Measurements from ENCODE around the gene FUT7.

Gene FUT7

GRCh38 chr9:137000177-137000930 is 31.5 kb downstream of the FUT7 start:
- ChIA-PET CTCF (interaction anchor here (0.9 to 2.7 kb wide), 4 partner anchors 19 to 52 kb away, joined by 3 to 25 read pairs (median 5); partner anchors contain the start of gene ABCA2), POLR2A (no interaction called here)
- H3K4me3 ChIP-seq (ENCODE audit: low read depth, low read length) = no peak overlapping the region
- DNase-seq (ENCODE audit: low read depth, low spot score) = peak; percentile 42
- no peak for TF ChIP-seq CTCF (IDR thresholded peaks at IDR 0.05; ENCODE audit: insufficient read depth, low read length, missing control alignments)

- H3K4me3 ChIP-seq (ENCODE audit: low read depth, low read length) = no peak overlapping the region
- no peak for DNase-seq (ENCODE audit: low read depth, low spot score)
Measured at GRCh38 chr9:136997830-136998234, 34.1 kb downstream of the FUT7 start.

GRCh38 chr9:136997371-136997770 is 34.5 kb downstream of the FUT7 start:
- POLR2A ChIA-PET = interaction anchor here (1.6 kb wide), 1 partner anchor 149 kb away, joined by 3 read pairs; no protein-coding TSS in a partner anchor
- no peak overlapping the region for H3K4me3 ChIP-seq (ENCODE audit: low read depth, low read length)
- DNase-seq (ENCODE audit: low read depth, low spot score) = no peak
- CTCF ChIA-PET = interaction anchor here (1.8 to 2.5 kb wide), 2 partner anchors 32 to 38 kb away, joined by 5 to 17 read pairs; partner anchors contain the start of gene ABCA2
- no peak for TF ChIP-seq CTCF (IDR thresholded peaks at IDR 0.05; ENCODE audit: insufficient read depth, low read length, missing control alignments)

More at GRCh38 chr9:136997830-136998234, 34.1 kb downstream of the FUT7 start:
- POLR2A ChIA-PET = no interaction called here
- no peak for TF ChIP-seq CTCF (IDR thresholded peaks at IDR 0.05; ENCODE audit: insufficient read depth, low read length, missing control alignments)
- CTCF ChIA-PET = interaction anchor here (1.8 to 2.5 kb wide), 2 partner anchors 32 to 38 kb away, joined by 5 to 17 read pairs; partner anchors contain the start of gene ABCA2

GRCh38 chr9:136996361-136997292 is 35.3 kb downstream of the FUT7 start, which contains the start of gene CLIC3:
TSS of gene CLIC3 (minus strand) at chr9:136996568. CDS start at chr9:136996543, 25 bp downstream.
- peak within 1 kb of the TSS; percentile 38 for H3K4me3 ChIP-seq (ENCODE audit: low read depth, low read length)
- ChIA-PET POLR2A (interaction anchor here (0.8 to 1.6 kb wide), 3 partner anchors 30 to 148 kb away, joined by 3 read pairs; no protein-coding TSS in a partner anchor), CTCF (interaction anchor here (0.6 to 2.5 kb wide), 4 partner anchors 33 to 53 kb away, joined by 3 to 17 read pairs (median 6); partner anchors contain the start of gene ABCA2)
- TF ChIP-seq CTCF (IDR thresholded peaks at IDR 0.05; ENCODE audit: insufficient read depth, low read length, missing control alignments) = no peak
- DNase-seq (ENCODE audit: low read depth, low spot score) = no peak

GRCh38 chr9:136995772-136996311 is 36.0 kb downstream of the FUT7 start:
- TF ChIP-seq CTCF (IDR thresholded peaks at IDR 0.05; ENCODE audit: insufficient read depth, low read length, missing control alignments) = no peak
- DNase-seq (ENCODE audit: low read depth, low spot score) = no peak
- CTCF ChIA-PET = interaction anchor here (0.6 to 2.5 kb wide), 5 partner anchors 26 to 54 kb away, joined by 3 to 17 read pairs (median 3); partner anchors contain the start of genes ABCA2 and C8G
- H3K4me3 ChIP-seq (ENCODE audit: low read depth, low read length) = peak overlapping the region; percentile 38
- POLR2A ChIA-PET = interaction anchor here (0.8 to 1.6 kb wide), 3 partner anchors 31 to 148 kb away, joined by 3 read pairs; no protein-coding TSS in a partner anchor
